Ascending aorta (tissue), 2 donors: Measurements from ENCODE around the gene C1orf185. TPM values are rescaled to one million over a fixed set of nuclear protein-coding genes. Genes with fewer than 3 reads are reported as not detected.
A peak's percentile ranks its signal among the peaks of the same experiment; 100 is the strongest.
"Not testable (repeated sequence)": the region's sequence is repeated elsewhere in the genome, so short reads cannot be mapped to it uniquely, and the experiment has no call there.

Experiments
- DNase-seq, 2 donors: peaks; one replicate each; pipeline ENCODE4 v3.0.0-alpha.2; 2019; ENCODE audit warnings: low spot score in 2 of 2
- H3K27ac ChIP-seq, 2 donors: fragments of 200-600 bp; sonication (generic); one replicate each; pipeline ENCODE4 v1.5.1; 2016 to 2017; ENCODE audit warnings: mild to moderate bottlenecking in 1 of 2
- H3K27me3 ChIP-seq: fragments of 200-600 bp; sonication (generic); one replicate; pipeline ENCODE4 v1.5.1; 2017
- H3K36me3 ChIP-seq, 2 donors: fragments of 200-600 bp; sonication (generic); one replicate each; pipeline ENCODE4 v1.5.1; 2016
- H3K4me1 ChIP-seq, 2 donors: fragments of 200-600 bp; sonication (generic); one replicate each; pipeline ENCODE4 v1.5.1; 2016 to 2017; ENCODE audit warnings: mild to moderate bottlenecking in 1 of 2
- H3K4me3 ChIP-seq, 2 donors: fragments of 200-600 bp; sonication (generic); one replicate each; pipeline ENCODE4 v1.5.1; 2016 to 2017; ENCODE audit warnings: mild to moderate bottlenecking in 1 of 2
- H3K9me3 ChIP-seq, 2 donors: fragments of 200-600 bp; sonication (generic); one replicate each; pipeline ENCODE4 v1.5.1; 2016
- CTCF ChIP-seq, 3 experiments: fragments of 200-600 bp in 2 of 3; fragments of 450-650 bp in 1 of 3; sonication (generic) in 2 of 3; IDR thresholded peaks; one replicate each; pipeline ENCODE4 v1.5.1; 2016 to 2019; ENCODE audit warnings: antibody characterized with exemption in 3 of 3, mild to moderate bottlenecking in 1 of 3, moderate library complexity in 1 of 3
- intact Hi-C: fragments of 100-400 bp; cut with DNase I; formaldehyde crosslinking; loops from one replicate; pipeline ENCODE4 v1.15.1; 2023
- total RNA-seq: library from RNA; depleted of rRNA; stranded (reverse); fragments of >200 nt; gene quantifications from one replicate; pipeline ENCODE4 v1.1.0, GENCODE V29; 2016

The C1orf185 gene
- total RNA-seq, 1 donor from 2014 or later: not detected

DNA sequence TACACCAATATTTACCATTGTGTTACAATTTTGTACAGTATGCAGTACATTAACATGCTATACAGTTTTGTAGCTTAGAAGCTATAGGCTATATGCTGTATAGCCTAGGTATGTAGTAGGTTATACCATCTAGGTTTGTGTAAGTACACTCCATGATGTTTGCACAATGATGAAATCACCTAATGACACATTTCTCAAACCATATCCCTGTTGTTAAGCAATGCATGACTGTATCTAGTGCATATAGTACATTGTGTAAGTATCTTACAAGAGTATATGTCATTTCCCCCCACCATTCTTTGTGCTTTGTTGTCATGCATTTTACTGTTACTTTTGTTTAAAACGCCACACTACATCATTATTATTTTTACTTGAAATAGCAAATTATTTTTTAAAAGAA lies 68.3 kb downstream of the C1orf185 start:
- intact Hi-C loops: no loop called here

DNA sequence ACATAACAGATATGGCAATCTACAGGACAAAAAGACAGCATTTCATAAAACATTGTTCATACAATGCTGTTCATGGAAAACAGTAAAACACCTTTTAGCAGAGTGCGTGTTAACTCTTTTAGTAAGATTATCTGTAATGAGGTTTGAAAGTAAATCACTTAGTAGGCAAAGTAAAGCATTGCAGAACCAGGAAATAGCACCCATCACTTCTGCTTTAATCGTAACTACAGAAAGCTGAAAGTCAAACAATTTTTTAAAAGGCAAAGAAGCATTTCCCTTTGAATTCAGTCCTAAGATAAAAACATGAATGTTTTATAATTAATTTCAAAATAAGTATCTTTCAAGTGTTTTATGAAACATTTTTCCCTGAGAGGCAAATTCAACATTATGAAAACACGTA lies 70.8 kb downstream of the C1orf185 start:
- Histone ChIP-seq H3K9me3 (no peaks in the 10 kb centered on the region), H3K4me1 (no peaks in the 10 kb centered on the region), H3K27ac (no peak overlapping the region), H3K27me3 (no peaks in the 10 kb centered on the region), H3K4me3 (no peak overlapping the region), H3K36me3 (no peaks in the 10 kb centered on the region)
- intact Hi-C loops: no loop called here
- TF ChIP-seq CTCF (IDR thresholded peaks at IDR 0.05): no peak
- no peak for DNase-seq

More for the DNA sequence above, 68.3 kb downstream of the C1orf185 start:
- Histone ChIP-seq H3K27me3 (no peaks in the 10 kb centered on the region), H3K9me3 (no peaks in the 10 kb centered on the region), H3K36me3 (no peaks in the 10 kb centered on the region), H3K4me3 (no peak overlapping the region), H3K4me1 (no peaks in the 10 kb centered on the region), H3K27ac (no peak overlapping the region)
- DNase-seq: no peak
- TF ChIP-seq CTCF (IDR thresholded peaks at IDR 0.05): no peak

GRCh38 chr1:51175278-51175677 lies 73.2 kb downstream of the C1orf185 start:
- Histone ChIP-seq H3K4me1 (no peaks in the 10 kb centered on the region), H3K27ac (no peak overlapping the region), H3K36me3 (no peaks in the 10 kb centered on the region), H3K27me3 (no peaks in the 10 kb centered on the region), H3K4me3 (no peak overlapping the region), H3K9me3 (no peaks in the 10 kb centered on the region)
- intact Hi-C loops: no loop called here
- DNase-seq: no peak
- no peak for TF ChIP-seq CTCF (IDR thresholded peaks at IDR 0.05)

- H3K4me3 ChIP-seq, H3K27ac ChIP-seq, H3K4me1 ChIP-seq, H3K9me3 ChIP-seq, H3K36me3 ChIP-seq, intact Hi-C loops, H3K27me3 ChIP-seq, DNase-seq: not testable (repeated sequence)
Observed at GRCh38 chr1:51177988-51178387, 76.0 kb downstream of the C1orf185 start.

- intact Hi-C loops: no loop called here
- Histone ChIP-seq H3K4me1 (no peaks in the 10 kb centered on the region), H3K9me3 (no peaks in the 10 kb centered on the region), H3K27me3 (no peaks in the 10 kb centered on the region), H3K27ac (no peak overlapping the region), H3K4me3 (no peak overlapping the region), H3K36me3 (no peaks in the 10 kb centered on the region)
- DNase-seq: no peak
- no peak for TF ChIP-seq CTCF (IDR thresholded peaks at IDR 0.05)
Observed at GRCh38 chr1:51188230-51188629, 86.2 kb downstream of the C1orf185 start.

- no peak for DNase-seq
- intact Hi-C loops: loop anchor here (1.0 to 5.0 kb wide), 3 partner anchors 107 to 415 kb away; no protein-coding TSS in a partner anchor
- Histone ChIP-seq H3K36me3 (no peaks in the 10 kb centered on the region), H3K27ac (no peak overlapping the region), H3K4me3 (no peak overlapping the region), H3K27me3 (no peaks in the 10 kb centered on the region), H3K4me1 (no peaks in the 10 kb centered on the region), H3K9me3 (no peaks in the 10 kb centered on the region)
- peak; percentile 72 to 89 (median 80) for TF ChIP-seq CTCF (IDR thresholded peaks at IDR 0.05)
Observed at GRCh38 chr1:51189421-51190073, 87.5 kb downstream of the C1orf185 start.
